Aorta (tissue), 5 donors: ENCODE results near the gene PTGFRN. TPM values are rescaled to one million over a fixed set of nuclear protein-coding genes. Genes with fewer than 3 reads are reported as not detected.
A peak's percentile ranks its signal among the peaks of the same experiment; 100 is the strongest.
"Not testable (repeated sequence)": the region's sequence is repeated elsewhere in the genome, so short reads cannot be mapped to it uniquely, and the experiment has no call there.

Experiments used
- ATAC-seq: fragments of 200-7000 bp; cut with Tn5 transposase; one replicate; pipeline ENCODE4 v1.9.1; 2022; ENCODE audit warnings: moderate library complexity; ENCODE audit not compliant: low FRiP score
- DNase-seq, 2 donors: peaks; one replicate each; pipeline ENCODE4 v3.0.0-alpha.2; 2020
- H3K27ac ChIP-seq, 2 donors: one replicate each; pipeline ENCODE4 v1.5.1; 2013; ENCODE audit warnings: low read length in 2 of 2, mild to moderate bottlenecking in 2 of 2, moderate library complexity in 2 of 2, control low read depth in 1 of 2, inconsistent platforms in 1 of 2, low read depth in 1 of 2
- H3K27me3 ChIP-seq, 2 donors: one replicate each; pipeline ENCODE4 v1.6.1; 2013; ENCODE audit warnings: control low read depth in 1 of 2, low read length in 1 of 2, mild to moderate bottlenecking in 1 of 2, moderate library complexity in 1 of 2; ENCODE audit not compliant: insufficient read depth in 2 of 2, control insufficient read depth in 1 of 2
- H3K36me3 ChIP-seq, 2 donors: one replicate each; pipeline ENCODE4 v1.6.1; 2013; ENCODE audit warnings: control low read depth in 1 of 2, low read length in 1 of 2, mild to moderate bottlenecking in 1 of 2; ENCODE audit not compliant: insufficient read depth in 2 of 2, control insufficient read depth in 1 of 2
- H3K4me1 ChIP-seq, 2 donors: one replicate each; pipeline ENCODE4 v1.6.1; 2013; ENCODE audit warnings: low read length in 2 of 2, control low read depth in 1 of 2, mild to moderate bottlenecking in 1 of 2, moderate library complexity in 1 of 2; ENCODE audit not compliant: insufficient read depth in 2 of 2, control insufficient read depth in 1 of 2
- H3K4me3 ChIP-seq, 2 donors: one replicate each; pipeline ENCODE4 v1.5.1; 2013; ENCODE audit warnings: low read length in 2 of 2, control low read depth in 1 of 2, mild to moderate bottlenecking in 1 of 2
- H3K9me3 ChIP-seq: one replicate; pipeline ENCODE4 v1.6.1; 2013; ENCODE audit warnings: mild to moderate bottlenecking, low read length; ENCODE audit not compliant: control insufficient read depth
- WGBS, 2 donors: extraction: QIAGEN DNeasy Blood & Tissue Kit; methylation state at CpG; one replicate each; pipeline ENCODE4 v1.1.7; 2013; 5-methylcytosine and 5-hydroxymethylcytosine counted together
- intact Hi-C, 2 donors: fragments of 100-400 bp; cut with DNase I; formaldehyde crosslinking; loops; one replicate each; pipeline versions ENCODE4 v1.14.2 to v1.15.0; 2022
- long read RNA-seq, 2 donors: library from polyadenylated mRNA; unstranded; transcript quantifications; one replicate each; pipeline ENCODE4 v2.0.0, GENCODE V29; 2020 to 2021
- polyA plus RNA-seq, 2 donors: library from polyadenylated mRNA; stranded (reverse); fragments of 200-250 nt; gene quantifications; one replicate each; pipeline ENCODE4 v1.2.3, GENCODE V29; 2013
- total RNA-seq, 2 donors: library from RNA; stranded (reverse); fragmentation: NEBNext Ultra II Directional; extraction: Animal tissue kit (Norgen Biotek cat#: 25700); gene quantifications; one replicate each; pipeline ENCODE4 v1.2.1, GENCODE V29; 2021
- donor health status: healthy with polysubstance abuse.
- donor health status: Bipolar disorder and iron deficiency.
- donor health status: DM: no; HTN: no; CAD: no.
- donor health status: DM: no; HTN: no; CAD: no.
- donor health status: DM: yes; HTN: yes; CAD: no.

PTGFRN gene
- total RNA-seq, result 10 to 100 TPM; 31.9 to 75.0 TPM
- 10 to 100 TPM in 1 of 2 donors, 1 to 10 TPM in 1; 3.8 to 13.2 TPM for polyA plus RNA-seq
- long read RNA-seq, donor 1, partial matches to known transcripts, result 5 of 24 reads
- long read RNA-seq, donor 1, other reads (novel, unspliced or antisense), result 19 of 24 reads
- long read RNA-seq, donor 2, full-length matches to known transcripts, result 10 of 21 reads
- long read RNA-seq, donor 2, partial matches to known transcripts, result 5 of 21 reads
- long read RNA-seq, donor 2, other reads (novel, unspliced or antisense), result 6 of 21 reads

- ATAC-seq (peak; percentile 84), DNase-seq (peak; percentile 83 to 91)
- 1 to 2% methylated on average over 72 to 86 of the region's 86 CpGs for WGBS, 2 donors
- Histone ChIP-seq H3K4me3 (peak within 1 kb of the TSS; percentile 73 to 79), H3K27me3 (no peaks in the 10 kb centered on the region), H3K36me3 (no peaks in the 10 kb centered on the region), H3K27ac (peak within 1 kb of the TSS in 1 of 2 donors; percentile 48), H3K4me1 (no peaks in the 10 kb centered on the region), H3K9me3 (no peaks in the 10 kb centered on the region)
- intact Hi-C loops, result loop anchor here in 1 of 2 donors (5.0 to 10.0 kb wide), 3 partner anchors 37 to 145 kb away; no protein-coding TSS in a partner anchor
These were observed at the start of gene PTGFRN for GRCh38 chr1:116909512-116910378. Gene PTGFRN (plus strand): TSS chr1:116909916. CDS start chr1:116910204, 288 bp downstream.

GRCh38 chr1:116860167-116860566 is 49.5 kb upstream of the PTGFRN start:
- H3K9me3 ChIP-seq, ATAC-seq, DNase-seq, H3K27me3 ChIP-seq, H3K4me1 ChIP-seq, H3K4me3 ChIP-seq, intact Hi-C loops, H3K27ac ChIP-seq, H3K36me3 ChIP-seq: not testable (repeated sequence)
- WGBS, 2 donors, result 80 to 88% methylated on average over 2 of the region's 2 CpGs

- Histone ChIP-seq H3K27ac (no peak overlapping the region), H3K9me3 (peaks cover 1% of the 10 kb centered on the region), H3K4me1 (no peaks in the 10 kb centered on the region), H3K4me3 (no peak overlapping the region), H3K27me3 (no peaks in the 10 kb centered on the region), H3K36me3 (no peaks in the 10 kb centered on the region)
- no peak for ATAC-seq
- 94 to 98% methylated on average over 3 of the region's 3 CpGs for WGBS, 2 donors
- DNase-seq, result no peak
- intact Hi-C loops, result no loop called here
These were observed 48.6 kb upstream of the PTGFRN start for GRCh38 chr1:116861137-116861536.

- not testable (repeated sequence) for H3K4me1 ChIP-seq
These were observed 46.7 kb upstream of the PTGFRN start for GRCh38 chr1:116863031-116863430.

GRCh38 chr1:116866478-116866877 is 43.2 kb upstream of the PTGFRN start:
- 92% methylated on average over 2 of the region's 2 CpGs for WGBS, 2 donors
- intact Hi-C loops, H3K4me3 ChIP-seq, ATAC-seq, DNase-seq, H3K27ac ChIP-seq, H3K36me3 ChIP-seq, H3K27me3 ChIP-seq, H3K4me1 ChIP-seq, H3K9me3 ChIP-seq: not testable (repeated sequence)

More at GRCh38 chr1:116863031-116863430, 46.7 kb upstream of the PTGFRN start:
- DNase-seq, H3K9me3 ChIP-seq, intact Hi-C loops, H3K36me3 ChIP-seq, ATAC-seq, H3K27ac ChIP-seq, H3K27me3 ChIP-seq, H3K4me3 ChIP-seq: not testable (repeated sequence)
- 89 to 91% methylated on average over 3 of the region's 3 CpGs for WGBS, 2 donors

GRCh38 chr1:116868385-116868784 is 41.3 kb upstream of the PTGFRN start:
- H3K9me3 ChIP-seq, result peaks cover 4% of the 10 kb centered on the region
- no peaks in the 10 kb centered on the region for H3K4me1 ChIP-seq
- WGBS, 2 donors, result 60 to 62% methylated on average over 3 of the region's 3 CpGs
- H3K36me3 ChIP-seq, result no peaks in the 10 kb centered on the region
- H3K4me3 ChIP-seq, result no peak overlapping the region
- H3K27me3 ChIP-seq, result no peaks in the 10 kb centered on the region
- no peak overlapping the region for H3K27ac ChIP-seq
- DNase-seq (no peak), ATAC-seq (no peak)
- intact Hi-C loops, result no loop called here

- no peak overlapping the region for H3K4me3 ChIP-seq
- peaks cover 4% of the 10 kb centered on the region for H3K9me3 ChIP-seq
- H3K27me3 ChIP-seq, result no peaks in the 10 kb centered on the region
- no peak overlapping the region for H3K27ac ChIP-seq
- H3K4me1 ChIP-seq, result no peaks in the 10 kb centered on the region
- no peaks in the 10 kb centered on the region for H3K36me3 ChIP-seq
- intact Hi-C loops, result loop anchor here (5.0 to 10.0 kb wide), 2 partner anchors 38 to 185 kb away; partner anchors contain the start of gene PTGFRN (in 1 of the 2)
- WGBS, 2 donors, result 96 to 98% methylated on average over 4 of the region's 4 CpGs
- no peak for DNase-seq
- no peak for ATAC-seq
These were observed 40.1 kb upstream of the PTGFRN start for GRCh38 chr1:116869611-116870010.

GRCh38 chr1:116870300-116870699 is 39.4 kb upstream of the PTGFRN start:
- H3K4me1 ChIP-seq, result no peaks in the 10 kb centered on the region
- H3K9me3 ChIP-seq, result peaks cover 4% of the 10 kb centered on the region
- no peaks in the 10 kb centered on the region for H3K27me3 ChIP-seq
- intact Hi-C loops, result loop anchor here (5.0 to 10.0 kb wide), 2 partner anchors 37 to 185 kb away; partner anchors contain the start of gene PTGFRN (in 1 of the 2)
- no peak overlapping the region for H3K27ac ChIP-seq
- no peak overlapping the region for H3K4me3 ChIP-seq
- ATAC-seq, result peak; percentile 69
- H3K36me3 ChIP-seq, result no peaks in the 10 kb centered on the region
- no peak for DNase-seq
- WGBS, 2 donors, result 87 to 89% methylated on average over 7 of the region's 7 CpGs
